NCI-H128 (cell line): ENCODE measurements around the gene NNAT.
"Not testable (repeated sequence)": the region's sequence is repeated elsewhere in the genome, so short reads cannot be mapped to it uniquely, and the experiment has no call there.

Experiments used
- DNase-seq: peaks from one replicate; lab custom pipeline; 2025; ENCODE audit not compliant: unreplicated experiment; lab: John Stamatoyannopoulos, UW

Gene NNAT, protein sequence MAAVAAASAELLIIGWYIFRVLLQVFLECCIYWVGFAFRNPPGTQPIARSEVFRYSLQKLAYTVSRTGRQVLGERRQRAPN

DNA sequence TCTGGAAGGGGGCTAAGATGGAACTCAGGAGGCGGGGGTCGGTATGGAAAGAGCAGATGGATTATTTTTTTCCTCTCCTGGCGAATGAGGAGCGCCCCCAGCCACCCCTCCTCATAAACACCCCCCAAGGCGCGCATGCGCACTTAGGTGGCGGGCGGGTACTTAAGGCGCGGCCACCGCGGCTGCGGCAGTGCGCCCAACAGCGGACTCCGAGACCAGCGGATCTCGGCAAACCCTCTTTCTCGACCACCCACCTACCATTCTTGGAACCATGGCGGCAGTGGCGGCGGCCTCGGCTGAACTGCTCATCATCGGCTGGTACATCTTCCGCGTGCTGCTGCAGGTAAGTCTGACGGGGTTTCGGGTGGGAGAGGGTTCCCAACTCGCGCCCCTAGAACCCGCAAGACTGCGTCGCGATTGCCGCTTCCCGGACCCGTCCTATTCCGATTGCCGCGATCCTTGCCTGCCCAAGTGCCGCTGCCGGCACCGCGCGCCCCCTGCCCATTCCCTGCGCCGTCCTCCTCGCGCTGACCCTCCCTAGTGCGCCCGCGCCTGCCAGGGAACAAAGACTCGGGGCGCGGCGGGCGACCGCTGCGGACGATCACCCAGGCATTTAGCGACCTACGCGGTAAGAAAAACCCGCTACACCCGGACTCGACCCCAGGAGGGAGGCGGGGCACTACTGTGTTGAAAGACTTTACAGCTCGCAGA, at the start of gene NNAT:
Gene NNAT, plus strand, starts transcription at position 190 of the 711 bp plus-strand sequence. Its CDS starts 82 bp downstream, at position 272.
- no peak for DNase-seq

DNA sequence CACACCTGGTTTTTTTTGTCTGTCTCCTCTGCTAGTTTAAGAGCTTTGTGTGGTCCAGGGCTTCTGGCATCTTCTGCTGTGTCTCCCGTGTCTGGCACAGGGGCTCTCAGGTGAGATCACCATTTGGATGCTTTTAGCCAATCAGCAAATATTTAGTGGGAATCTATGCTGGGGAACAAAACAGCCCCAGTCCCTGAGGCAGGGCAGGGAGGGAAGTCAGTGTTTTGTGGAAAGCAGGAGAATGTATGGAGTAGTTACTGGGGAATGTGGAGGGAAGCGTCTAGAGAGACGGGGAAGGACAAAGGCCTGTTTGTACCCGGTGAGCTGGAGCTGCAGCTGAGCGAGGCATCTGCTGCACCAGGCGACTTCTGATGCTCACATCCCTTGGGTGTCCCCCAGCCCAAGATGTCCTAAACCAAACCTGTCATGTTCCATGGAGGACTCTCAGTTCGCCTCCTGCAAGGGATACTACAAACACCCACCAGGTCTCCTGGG, 49.3 kb upstream of the NNAT start:
- DNase-seq: no peak

DNA sequence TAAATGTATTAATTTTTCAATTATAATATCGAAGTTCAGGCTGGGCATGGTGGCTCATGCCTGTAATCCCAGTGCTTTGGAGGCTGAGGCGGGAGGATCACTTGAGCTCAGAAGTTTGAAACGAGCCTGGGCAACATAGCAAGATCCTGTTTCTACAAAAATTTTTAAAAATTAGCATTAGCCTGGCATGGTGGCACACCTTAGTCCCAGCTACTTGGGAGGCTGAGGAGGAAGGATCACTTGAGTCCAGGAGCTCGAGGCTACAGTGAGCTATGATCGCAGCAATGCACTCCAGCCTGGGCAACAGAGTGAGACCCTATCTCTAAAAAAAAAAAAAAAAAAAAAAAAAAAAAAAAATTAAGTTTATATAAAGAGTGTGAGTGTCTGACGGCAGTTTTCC, 48.6 kb upstream of the NNAT start:
- DNase-seq: not testable (repeated sequence)

DNA sequence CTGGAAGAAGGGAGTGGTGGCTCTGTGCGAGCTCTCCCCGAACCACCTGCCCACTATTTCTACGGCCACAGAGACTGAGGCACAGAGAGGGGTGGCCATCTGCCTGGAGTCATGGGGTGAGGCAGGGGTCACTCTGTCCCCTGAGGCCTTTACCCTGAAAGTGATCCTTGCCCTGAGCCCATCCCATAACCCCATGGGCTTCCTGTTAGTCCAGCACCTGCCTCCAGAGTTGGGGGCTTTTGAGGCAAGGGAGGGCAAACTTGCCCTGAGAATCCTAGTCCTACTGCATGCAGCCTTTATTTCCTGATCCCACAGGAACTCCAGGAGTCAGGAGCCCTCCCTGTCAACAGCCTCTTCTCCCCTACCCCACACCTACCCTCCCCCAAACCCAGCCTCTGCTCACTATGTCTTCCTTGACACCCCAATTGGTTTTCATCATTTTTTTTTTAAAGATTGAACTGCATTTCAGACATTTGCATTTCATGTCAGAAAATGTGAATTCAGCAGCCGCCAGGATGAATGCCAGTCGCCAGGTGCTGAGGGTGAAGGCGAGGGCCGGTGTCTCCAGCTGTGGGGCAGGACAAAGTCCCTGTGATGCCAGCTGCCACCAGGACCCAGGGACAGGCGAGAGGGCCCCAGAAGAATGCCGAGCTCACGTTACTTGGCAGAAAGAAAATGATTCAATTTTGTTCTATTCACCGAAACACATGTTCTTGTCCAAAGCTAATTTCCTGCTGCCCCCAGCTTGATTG, 47.6 kb upstream of the NNAT start:
- no peak for DNase-seq

DNA sequence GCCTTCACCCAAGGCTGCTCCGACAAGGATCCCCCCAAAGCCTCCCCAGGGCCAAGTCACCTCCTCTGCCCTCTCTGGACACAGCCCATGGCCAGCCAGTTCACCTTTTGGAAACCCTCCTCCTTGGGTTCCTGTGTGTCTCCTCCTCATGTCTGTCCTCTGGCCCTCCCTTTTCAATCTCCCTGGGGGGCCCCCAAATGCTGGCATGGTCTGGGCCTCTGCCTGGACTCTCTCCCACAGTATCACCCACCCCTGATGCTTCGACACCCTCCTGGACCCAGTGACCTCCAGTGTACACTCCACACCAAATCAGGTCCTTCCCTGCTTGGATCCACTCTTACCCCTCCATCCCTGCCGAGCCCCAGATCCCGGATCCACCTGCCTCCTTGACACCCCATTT, 46.7 kb upstream of the NNAT start:
- DNase-seq: no peak

DNA sequence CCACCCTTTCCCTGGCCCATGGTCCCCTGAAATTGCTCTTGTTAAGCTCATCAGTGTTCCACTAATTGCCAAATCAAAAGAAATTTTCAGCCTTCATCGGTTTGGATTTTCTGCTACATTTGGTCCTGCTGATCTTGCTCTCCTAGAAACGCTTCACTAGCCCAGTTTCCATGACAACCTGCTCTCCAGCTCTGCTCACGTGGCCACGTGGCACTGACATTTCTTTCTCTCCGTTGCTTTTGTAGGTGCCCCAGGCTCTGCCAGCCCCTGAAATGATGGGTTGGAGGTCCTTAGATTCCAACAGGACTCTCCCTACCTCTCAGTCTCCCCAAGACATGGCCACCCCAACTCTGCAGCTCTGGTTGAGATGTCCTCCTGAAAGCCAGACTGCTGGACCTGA, 45.8 kb upstream of the NNAT start:
- DNase-seq: no peak

DNA sequence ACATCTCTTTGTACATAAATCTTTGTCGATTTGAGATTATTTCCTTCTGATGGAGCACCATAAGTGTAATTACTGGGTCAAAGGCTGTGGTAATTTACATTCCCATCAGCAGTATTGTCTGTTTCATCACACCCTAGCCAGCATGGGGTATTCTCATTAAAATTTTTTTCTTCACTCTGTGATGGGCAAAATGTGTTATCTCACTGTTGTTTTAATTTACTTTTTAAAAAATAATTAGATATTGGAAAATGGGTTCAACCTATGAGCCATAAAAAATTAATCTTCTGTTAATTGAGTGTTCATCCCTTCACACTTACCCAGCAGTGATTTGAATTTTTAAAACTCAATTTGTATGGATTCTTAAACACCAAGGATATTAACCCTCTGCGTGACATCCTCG, 44.0 kb upstream of the NNAT start:
- DNase-seq: no peak

DNA sequence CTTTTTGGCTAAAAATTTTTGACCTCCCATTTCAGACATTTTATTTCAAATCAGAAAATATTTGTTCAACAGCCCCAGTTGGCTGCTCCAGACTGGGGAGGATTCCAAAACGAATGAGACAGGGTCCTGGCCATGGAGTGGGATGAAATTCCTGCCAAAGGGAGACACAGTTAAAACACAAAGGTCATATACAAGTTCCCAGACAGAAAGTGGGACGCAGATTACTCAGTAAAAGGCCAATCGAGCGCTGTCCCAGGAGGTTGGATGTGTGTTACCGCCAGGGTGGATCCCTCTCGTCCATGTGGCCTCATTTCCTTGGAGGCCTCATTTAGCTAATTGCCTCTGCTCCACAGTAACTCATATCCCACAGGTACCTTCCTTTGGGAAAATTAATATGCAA, 41.8 kb upstream of the NNAT start:
- DNase-seq: no peak

DNA sequence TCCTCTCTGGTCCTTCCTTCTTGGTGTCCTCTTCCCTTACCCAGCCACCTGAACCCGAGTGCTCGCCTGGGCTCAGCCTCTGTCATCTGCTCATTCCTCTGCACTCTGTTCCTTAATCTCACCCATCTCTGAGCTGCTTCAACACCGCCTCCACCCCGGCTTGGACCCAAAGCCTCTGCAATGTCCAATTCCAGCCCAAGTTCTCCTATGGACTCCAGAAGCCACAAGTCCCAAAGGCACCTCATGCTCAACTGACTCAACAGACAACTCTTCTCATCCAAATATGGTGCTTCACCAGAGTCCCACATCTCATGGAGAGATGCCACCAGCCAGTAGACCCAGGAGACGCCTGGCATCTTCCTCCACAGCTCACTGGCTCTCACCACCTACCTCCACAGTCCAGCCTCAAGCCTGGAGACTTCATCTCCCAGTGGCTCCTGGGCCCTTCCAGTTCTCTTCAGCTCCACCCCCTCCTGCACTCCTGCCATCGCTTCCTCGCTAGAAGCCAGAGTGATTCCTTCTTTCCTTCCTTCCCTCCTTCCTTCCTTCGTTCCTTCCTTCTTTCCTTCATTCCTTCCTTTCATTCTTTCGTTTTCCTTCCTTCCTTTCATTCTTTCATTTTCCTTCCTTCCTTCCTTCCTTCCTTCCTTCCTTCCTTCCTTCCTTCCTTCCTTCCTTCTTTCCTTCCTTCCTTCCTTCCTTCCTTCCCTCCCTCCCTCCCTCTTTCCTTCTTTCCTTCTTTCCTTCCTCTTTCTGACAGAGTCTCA, 40.9 kb upstream of the NNAT start:
- DNase-seq: no peak

DNA sequence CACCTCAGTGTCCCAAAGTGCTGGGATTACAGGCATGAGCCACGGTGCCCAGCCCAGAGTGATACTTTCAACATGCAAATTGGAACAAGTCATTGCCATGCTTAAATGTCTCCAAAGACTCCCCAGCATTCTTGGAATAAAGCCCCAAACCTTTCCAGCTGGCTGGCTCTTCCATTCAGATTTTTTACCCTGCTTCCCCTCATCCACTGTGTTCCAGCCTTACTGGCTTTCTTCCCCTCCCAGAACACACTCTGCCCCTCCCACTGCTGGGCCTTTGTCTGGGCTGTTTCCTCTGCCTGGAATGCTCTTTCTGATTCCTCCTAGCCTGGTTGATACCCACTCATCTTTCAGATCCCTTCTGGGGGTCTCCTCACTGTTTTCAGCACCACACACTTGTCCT, 40.1 kb upstream of the NNAT start:
- no peak for DNase-seq

DNA sequence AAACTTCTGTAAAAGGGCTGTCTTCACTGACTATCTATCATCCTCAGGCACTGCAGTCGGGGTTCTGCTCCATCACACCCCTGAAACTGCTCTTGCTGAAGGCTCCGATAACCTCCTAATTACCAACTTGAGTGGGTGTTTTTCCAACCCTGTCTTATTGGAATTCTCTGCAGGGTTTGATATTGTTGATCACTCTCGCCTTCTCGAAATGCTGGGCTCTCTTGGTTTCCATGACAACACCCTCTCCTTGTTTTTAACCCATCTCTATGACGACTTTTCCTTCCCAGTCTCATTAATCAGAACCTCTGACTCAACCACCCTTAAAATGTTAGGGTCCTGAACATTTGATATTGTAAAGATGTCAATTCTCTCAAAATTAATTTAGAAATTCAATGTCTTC, 39.4 kb upstream of the NNAT start:
- no peak for DNase-seq

DNA sequence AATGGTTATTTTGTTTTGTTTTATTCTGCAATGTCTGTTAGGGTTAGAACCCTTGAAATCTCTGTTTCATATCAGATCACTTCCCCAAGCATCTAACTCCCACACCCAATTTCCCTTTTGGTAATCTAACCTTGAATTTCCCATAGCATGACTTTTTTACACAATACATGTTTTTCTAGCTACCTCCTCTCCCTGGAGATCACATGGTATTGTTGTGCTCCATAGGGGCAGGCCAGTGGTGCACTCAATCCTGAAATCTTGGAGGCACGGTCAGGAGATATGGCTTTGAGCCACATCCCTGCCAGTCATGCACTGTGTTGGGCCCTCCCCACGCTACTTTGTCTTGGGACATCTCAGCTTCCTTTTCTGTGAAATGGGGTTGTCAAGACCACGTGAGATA, 36.7 kb upstream of the NNAT start:
- DNase-seq: no peak

DNA sequence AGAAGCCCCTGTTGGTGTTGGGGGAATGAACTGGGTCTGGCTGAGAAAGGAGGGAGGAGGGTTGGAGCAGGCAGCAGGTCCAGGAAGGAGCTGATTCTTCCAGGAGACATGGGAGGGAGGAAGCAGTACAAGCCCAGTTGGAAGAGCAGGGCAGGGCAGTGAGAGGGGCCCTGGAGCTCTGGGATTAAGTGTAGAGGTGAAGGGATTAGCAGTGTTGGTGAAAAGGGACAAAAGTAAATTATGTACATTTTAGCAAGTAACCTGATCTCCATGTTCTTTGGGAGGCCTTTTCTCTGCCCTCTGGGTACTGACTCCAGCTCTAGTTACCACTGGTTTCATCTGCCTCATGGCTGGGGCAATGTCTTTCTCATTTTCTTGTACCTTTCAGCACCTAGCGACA, 34.8 kb upstream of the NNAT start:
- DNase-seq: not testable (repeated sequence)

DNA sequence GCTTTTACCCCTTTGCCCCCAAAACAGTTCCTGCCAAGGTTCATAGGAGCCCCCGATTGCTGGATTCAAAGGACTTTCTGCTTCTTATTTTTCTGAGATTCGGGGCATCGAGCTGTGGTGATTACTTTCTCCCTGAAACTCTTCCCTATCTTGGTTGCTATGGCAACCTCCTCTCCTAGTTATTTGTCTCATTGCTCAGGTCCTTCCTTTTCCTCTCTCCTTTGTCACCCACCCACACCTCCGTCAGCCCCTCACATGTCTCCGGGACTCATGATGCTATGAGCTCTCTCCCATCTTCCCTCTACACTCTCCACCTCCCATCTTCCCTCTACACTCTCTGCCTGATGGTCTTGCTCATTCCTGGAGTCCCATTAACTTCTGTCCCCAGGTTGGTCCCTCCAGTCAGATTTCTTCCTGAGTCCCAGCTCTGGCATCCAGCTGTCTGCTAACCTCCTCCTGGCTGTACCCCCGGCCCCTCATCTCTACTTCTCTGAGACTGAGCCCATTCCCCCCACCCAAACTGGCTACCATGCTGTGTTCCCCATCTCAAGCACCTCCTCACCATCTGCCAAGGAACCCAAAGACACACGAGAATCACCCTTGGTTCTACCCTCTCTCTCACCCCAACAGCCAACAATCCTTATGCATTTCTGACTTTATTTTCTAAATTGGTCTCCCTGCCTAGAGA, 30.2 kb upstream of the NNAT start:
- DNase-seq: no peak

DNA sequence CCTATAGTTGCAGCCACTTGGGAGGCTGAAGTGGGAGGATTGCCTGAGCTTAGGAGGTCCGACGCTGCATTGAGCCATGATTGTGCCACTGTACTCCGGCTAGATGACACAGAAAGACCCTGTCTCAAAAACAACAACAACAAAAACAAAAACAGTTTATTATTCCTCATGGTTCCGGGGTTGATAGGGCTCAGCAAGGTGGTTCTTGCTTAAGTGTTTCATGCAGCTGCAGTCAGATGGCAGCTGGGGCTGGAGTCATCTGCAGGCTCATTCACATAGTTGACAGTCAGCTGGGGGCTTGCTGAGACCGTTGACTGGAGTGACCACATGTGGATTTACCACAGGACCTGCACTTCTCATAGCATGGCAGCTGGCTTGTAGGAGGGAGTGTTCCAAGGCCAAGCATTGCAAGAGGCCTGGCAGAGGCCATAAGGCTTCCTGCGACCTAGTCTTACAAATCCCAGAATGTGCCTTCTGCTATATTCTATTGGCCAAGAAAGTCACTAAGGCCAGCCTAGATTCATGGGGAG, 28.9 kb upstream of the NNAT start:
- no peak for DNase-seq

DNA sequence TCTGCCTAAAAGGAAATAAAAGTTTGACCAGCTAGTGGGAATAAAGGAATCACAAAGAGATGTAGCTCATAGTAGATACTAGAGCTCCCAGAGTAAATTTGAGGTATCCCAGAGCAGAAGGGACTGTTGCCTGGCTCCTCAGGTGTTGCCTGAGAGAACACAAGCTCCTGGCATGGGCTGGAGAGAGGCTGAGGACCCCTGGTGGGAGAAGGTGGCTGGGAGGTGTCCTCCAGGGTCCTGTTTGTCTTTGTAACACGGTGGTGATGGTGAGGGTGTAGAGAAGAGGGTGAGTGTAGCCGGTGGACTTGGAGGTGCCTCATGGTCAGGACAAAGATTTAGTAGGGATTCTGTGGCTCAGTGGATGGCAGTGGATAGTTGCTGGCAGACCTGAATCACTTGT, 28.1 kb upstream of the NNAT start:
- DNase-seq: no peak

DNA sequence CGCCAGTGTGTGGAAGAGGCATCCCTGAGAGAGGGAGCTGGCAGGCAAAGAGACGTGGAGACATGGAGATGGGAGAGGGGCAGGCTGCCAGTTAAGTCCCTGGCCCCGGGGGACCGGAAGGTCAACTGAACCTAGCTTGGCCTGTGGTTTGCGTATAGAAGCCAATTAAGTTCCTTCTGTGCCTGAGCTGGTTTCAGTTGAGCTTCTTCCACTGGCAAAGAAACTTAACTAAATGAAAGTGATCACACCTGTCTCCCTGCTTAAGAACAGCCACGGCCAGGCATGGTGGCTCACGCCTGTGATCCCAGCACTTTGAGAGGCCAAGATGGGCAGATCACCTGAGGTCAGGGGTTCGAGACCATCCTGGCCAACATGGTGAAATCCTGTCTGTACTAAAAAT, 26.7 kb upstream of the NNAT start:
- DNase-seq: no peak

DNA sequence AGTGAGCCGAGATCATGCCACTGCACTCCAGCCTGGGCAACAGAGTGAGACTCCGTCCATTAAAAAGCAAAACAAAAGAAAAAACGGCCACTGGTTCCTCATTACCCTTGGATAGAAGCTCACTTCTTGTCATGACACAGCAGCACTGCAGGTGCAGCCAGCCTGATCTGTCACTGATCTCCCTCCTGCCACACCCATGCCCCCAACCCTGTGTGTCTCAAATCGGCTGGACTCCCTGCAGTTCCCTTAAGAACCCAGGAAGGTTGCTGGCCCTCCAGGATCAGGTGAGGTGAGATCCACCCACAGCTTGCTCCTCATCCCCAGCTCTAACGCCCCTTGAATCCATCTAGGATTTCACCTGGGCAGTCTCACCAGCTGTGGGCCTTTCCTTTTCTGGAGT, 26.3 kb upstream of the NNAT start:
- DNase-seq: no peak

DNA sequence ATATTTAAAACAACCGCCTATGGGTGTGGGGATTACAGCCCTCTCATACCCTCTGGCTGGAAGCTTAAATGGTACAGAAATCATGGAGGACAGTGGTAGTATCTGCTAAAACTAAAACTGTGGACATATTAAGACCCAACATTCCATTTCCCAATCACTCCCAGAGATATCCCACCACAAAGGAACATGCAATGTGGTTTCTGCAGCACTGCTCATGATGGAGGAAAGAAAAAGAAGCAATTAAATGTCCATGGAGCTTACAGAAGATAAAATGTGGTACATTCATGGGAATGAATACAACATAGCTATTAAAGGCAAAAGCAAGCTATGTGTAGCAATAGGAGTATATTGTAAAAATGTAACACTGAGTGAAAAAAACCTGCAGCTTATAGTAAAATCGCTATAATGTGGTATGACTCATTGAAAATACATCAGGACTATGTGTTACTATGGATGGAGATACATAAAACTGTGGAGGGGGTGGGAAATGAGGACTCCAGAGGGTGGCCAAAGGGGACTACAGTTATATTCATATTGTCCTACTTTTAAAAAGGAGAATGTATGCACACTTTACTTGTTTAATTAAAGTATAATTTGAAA, 22.9 kb upstream of the NNAT start:
- no peak for DNase-seq

DNA sequence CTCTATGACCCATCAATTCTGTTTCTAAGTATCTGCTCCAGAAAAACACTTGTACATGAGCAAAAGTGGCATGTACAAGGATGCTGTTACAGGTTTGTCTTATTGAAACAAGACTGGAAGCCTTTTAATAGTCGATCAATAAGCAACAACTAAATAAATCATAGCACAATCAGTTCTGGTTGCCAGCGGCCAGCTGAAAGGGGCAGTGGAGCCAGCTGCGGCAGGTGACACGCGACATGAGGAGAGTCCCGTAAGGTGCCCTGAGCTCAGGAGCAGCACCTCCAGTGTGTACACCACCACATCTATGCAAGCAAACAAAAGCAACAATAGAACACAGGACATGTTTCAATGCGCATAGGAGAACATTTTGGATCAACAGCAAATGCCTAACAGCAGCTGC, 20.7 kb upstream of the NNAT start:
- DNase-seq: no peak
